ENCODE results near the gene IL1RN.
"Not testable (repeated sequence)": the region's sequence is repeated elsewhere in the genome, so short reads cannot be mapped to it uniquely, and the experiment has no call there.

IL1RN gene

GRCh38 chr2:113126845-113127645, at the start of gene IL1RN:
TSS of gene IL1RN (plus strand) at chr2:113127598. CDS start at chr2:113127625, 27 bp downstream.
- no peak for DNase-seq

- DNase-seq, result no peak
Measured at GRCh38 chr2:113077921-113078320, 49.5 kb upstream of the IL1RN start.

DNA sequence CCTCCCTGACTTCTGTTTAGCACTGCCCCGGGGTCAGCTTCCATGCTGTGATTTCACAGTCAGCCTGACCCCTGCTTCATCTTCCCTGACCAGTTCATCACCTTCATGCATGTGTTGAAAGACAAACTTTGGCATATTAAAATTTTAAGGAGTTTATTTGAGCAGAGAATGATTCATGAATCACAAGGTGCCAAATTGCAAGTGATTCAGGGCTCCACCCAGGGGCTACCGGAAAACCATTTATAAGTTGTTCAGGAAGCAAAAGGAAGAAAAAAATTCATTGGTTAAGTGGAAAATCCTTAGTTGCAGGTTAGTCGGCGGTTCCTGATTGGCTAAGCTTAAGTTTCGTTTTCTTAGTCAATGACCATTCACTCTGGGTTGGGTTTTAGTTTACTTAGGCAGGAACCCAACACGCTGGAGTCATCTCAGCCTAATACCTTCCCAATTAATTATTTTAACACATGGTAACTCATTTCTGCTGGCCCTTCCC, 49.0 kb upstream of the IL1RN start:
- no peak for DNase-seq

DNA sequence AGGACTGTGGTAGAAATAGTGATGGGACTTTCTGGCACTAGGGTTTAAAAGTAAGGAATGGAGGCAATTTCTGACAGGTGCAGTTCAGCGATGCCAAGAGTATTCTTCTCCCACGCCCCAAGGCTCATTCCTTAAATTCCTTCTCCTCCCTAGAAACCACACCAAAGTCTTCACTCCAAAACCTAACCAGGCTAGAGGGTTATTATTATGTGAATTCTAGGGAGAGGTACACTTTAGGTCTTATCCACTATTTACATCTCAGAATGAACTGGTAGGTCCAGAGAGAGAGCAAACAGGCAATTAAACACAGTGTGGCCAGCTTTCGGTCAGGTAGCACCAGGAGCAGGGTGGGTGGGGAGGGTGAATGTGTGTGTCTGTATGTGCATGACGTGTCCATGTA, 48.3 kb upstream of the IL1RN start:
- DNase-seq, result no peak

DNA sequence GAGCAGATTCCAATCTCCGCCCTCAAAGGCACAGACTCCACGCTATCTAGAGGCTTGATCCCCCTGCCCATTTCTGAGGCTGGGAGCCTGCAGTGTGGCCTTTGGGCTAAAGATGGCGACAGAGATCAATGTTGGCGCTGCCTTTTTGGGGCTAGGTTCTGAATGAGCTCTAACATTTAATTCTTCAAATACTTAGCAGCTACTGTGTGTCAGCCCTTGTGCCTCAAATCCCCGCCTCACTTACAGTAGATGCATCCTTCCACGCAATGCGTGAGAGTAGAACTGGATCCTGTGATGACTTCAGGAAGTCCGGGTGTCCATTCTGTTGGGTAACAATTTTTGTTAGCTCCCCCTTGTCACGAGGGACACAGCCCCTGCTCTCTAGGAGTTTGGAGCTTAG, 47.3 kb upstream of the IL1RN start:
- peak in 1 of 2 experiments; percentile 37 for DNase-seq

DNA sequence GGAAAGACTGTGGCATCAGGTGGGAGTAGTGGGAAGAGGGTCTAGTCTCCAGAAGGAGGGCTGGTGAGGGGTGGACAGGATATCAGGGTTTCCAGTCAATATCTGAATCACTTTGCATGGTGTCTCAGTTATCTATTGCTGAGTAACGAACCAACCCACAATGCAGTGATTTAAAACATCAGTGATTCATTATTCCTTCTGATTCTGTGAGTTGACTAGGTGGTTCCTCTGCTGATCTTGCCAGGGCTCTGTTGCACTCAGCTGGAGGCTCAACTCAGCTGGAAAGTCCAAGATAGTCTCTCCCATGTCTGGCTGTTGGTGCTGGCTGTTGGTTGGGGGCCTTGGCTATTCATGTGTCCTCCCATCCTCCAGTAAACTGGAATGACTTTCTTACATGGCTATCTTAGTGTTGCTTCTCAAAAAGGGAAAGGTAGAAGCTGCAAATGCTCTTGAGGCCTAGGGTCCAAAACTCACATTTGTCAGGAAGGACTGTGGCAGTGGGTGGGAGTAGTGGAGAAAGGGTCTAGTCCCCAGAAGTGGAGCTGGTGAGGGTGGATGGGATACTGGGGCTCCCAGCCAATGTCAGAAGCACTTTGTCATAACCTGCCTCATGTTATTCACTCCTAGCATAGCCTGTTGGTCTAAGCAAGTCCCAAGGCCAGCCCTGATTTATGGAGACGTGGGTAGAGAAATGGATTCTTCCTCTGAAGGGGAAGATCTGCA, 45.7 kb upstream of the IL1RN start:
- DNase-seq, result no peak

DNA sequence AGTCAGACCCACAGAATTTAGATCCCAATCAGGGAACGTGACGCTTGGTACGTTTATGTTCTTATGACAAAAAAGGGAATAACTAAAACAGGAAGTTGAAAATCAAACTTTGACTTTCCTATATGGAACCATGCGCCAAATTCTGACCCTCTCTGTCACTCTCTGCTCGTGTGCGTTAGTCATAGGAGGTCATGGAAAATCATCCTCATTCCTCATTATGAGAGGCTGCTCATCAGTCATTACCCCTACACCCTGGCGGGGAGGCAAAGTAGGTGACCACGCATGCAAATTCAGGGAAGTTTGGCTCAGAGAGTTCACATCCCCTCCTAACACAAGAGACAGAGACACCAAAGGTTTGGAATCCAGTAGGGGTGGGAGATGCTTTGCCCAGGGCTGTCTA, 44.1 kb upstream of the IL1RN start:
- no peak for DNase-seq

DNA sequence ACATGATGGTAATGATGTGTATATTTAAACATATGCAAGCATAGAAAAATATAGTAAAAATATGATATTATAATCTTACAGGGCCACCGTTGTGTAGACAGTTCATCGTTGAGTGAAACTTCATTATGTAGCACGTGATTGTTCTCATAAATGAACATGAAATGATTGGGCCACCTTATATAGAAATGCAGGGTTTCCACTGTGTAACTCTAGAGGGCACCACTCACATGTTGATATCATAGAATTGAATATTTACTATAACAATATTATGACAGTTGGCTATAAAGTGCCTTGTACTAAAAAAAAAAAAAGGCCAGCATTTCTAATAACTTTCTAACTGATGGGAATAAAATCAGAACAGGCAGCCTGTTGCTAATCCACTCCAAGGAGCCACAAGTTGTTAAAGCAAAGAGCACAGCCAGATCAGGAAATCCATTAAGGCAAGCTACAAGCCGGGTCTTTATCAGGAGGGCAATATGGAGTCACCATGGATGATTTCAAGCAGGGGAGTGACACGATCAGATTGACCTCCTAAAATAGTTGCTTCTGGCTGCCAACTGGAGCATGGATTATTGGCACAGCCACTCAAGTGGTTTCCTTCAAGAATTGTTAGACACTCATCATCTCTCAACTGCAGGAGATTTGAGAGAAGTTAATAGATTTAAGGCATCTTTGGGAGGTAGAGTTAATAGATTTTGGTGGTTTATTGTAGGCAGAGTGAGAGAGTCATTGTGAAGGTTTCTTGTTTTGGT, 43.0 kb upstream of the IL1RN start:
- DNase-seq, result no peak

DNA sequence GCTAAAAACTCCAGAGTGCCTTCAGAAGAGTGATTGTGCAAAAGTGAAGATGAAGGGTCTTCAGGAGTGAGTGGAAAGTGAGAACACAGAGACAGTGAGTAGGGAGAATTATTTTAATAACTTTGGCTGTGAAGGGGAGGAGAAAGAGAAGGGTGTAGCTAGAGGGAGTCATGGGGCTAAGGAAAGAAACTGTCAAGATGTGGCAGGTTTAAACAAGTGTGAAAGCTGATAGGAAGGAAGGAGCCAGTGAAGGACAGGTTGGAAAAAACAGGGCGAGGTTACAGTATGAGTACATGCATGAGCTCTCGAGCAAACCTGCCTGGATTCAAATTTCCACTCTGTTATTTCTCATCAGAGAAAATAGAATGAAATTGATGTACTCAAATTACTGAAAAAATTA, 41.9 kb upstream of the IL1RN start:
- no peak for DNase-seq

GRCh38 chr2:113088213-113088992, 39.0 kb upstream of the IL1RN start:
- no peak for DNase-seq

- no peak for DNase-seq
Measured at GRCh38 chr2:113089916-113090315, 37.5 kb upstream of the IL1RN start.

- DNase-seq, result no peak
Measured at GRCh38 chr2:113091231-113091896, 36.0 kb upstream of the IL1RN start.

DNA sequence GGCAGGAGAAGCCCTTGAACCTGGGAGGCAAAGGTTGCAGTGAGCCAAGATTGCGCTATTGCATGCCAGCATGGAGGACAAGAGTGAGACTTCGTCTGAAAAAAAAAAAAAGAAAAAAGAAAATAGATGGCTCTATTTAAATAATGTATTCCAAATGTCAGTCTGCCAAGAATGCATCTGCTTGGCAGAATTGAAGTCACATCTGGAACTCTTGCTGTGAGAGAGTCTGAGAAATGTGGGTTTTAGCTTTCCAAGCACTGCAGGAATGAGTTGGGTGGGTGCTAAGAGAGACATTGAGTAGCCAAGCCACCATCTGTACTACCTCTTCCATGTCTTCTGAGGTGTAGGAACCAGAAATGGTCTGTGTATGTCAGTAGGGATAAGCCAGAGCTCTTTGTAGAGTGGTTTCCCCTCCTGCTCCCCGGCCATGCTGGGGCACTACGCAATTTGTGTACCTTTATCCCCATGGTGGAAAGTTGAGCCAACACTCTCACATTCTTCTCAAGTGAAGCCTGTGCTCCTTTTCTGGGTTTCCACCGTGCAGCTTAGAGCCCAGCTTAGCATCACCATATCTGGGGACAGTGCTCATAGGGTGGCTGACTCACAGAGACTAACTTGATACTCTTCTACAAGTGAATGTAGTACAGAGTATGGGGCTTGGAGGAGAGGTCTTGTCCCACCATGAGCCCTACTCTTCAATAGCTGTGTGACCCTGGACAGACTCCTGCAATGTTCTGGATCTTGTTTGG, 34.4 kb upstream of the IL1RN start:
- no peak for DNase-seq

DNA sequence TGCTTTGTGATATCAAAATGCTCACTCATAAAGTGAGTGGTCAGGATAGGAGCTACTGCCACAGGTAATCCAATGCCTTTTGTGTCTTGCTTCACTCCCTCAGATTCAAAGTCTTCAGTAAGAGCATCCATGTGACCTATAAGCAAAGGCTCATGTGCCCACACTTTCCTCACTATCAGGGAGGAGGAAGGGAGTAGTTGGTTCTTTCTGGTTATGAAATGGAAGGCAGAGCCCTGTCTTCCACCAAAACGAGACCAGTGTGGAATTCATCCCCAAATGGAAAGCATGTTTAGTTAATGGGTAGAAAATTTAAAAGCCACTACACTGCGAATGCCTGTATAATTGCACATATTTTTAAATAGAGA, 33.8 kb upstream of the IL1RN start:
- DNase-seq, result no peak

DNA sequence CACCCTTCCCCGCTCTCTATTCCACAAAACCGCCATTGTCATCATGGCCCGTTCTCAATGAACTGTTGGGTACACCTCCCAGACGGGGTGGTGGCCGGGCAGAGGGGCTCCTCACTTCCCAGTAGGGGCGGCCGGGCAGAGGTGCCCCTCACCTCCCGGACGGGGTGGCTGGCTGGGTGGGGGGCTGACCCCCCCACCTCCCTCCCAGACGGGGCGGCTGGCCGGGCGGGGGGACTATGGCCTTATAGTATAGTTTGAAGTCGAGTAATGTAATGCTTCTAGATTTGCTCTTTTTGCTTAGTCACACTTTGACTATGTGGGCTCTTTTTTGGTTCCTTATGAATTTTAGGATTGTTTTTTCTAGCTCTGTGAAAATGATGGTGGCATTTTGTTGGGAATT, 31.1 kb upstream of the IL1RN start:
- not testable (repeated sequence) for DNase-seq

- not testable (repeated sequence) for DNase-seq
Measured at GRCh38 chr2:113096842-113097618, 30.4 kb upstream of the IL1RN start.

DNA sequence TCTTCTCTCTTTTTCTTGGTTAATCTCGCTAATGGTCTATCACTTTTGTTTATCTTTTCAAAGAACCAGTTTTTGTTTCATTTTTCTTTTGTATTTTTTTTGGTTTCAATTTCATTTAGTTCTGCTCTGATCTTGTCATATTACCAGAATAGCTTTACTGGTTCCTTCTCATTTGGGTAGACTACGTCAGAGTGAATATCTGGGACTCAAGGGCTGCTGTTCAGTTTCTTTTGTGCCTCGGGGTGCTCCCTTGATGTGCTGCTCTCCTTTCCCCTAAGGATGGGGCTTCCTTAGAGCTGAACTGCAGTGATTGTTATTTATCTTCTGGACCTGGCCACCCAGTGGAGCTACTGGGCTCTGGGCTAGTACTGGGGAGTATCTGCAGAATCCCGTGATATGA, 29.4 kb upstream of the IL1RN start:
- no peak for DNase-seq

- no peak for DNase-seq
Measured at GRCh38 chr2:113098532-113098931, 28.9 kb upstream of the IL1RN start.

DNA sequence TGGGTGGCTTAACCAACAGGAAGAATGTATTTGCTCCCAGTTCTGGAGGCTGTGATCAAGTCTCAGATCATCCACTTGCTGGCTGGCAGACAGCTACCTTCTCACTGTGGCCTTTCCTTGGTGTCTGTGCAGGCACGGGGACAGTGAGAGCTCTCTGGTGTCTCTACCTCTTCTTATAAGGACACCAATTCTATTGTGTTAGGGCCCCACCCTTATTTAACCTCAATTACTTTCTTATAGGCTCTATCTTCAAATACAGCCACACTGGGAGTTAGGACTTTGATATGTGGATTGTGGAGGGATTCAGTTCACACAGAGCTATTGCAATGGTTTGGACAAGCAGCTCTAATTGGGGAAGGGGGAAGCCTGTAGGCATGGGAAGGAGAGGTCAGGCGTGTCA, 25.3 kb upstream of the IL1RN start:
- no peak for DNase-seq

GRCh38 chr2:113103277-113103676, 24.1 kb upstream of the IL1RN start:
- no peak for DNase-seq

All from NCI-H524 (cell line).